ENCODE data around the gene OSMR. TPM values are rescaled to one million over a fixed set of nuclear protein-coding genes. Genes with fewer than 3 reads are reported as not detected.

Gene OSMR
- total RNA-seq, 2 donors from 2014 or later, result 3.0 to 14.3 TPM

- Histone ChIP-seq H3K9me3 (no peaks in the 10 kb centered on the region), H3K9ac (ENCODE audit: low read depth in 2 of 2, low read length in 2 of 2) (no peak overlapping the region), H3K4me1 (no peaks in the 10 kb centered on the region), H3K36me3 (no peaks in the 10 kb centered on the region), H3K27me3 (no peaks in the 10 kb centered on the region), H3K4me3 (no peak overlapping the region), H3K27ac (no peak overlapping the region)
- TF ChIP-seq CTCF (IDR thresholded peaks at IDR 0.05), result no peak
- DNase-seq, result no peak
- intact Hi-C loops (cut with DNase I), result no loop called here
Observed at GRCh38 chr5:38802125-38802524, 43.7 kb upstream of the OSMR start.

- H3K9ac ChIP-seq (ENCODE audit: low read depth in 2 of 2, low read length in 2 of 2), result no peak overlapping the region
- TF ChIP-seq CTCF (IDR thresholded peaks at IDR 0.05), result no peak
- H3K36me3 ChIP-seq, result no peaks in the 10 kb centered on the region
- H3K9me3 ChIP-seq, result no peaks in the 10 kb centered on the region
- no peaks in the 10 kb centered on the region for H3K27me3 ChIP-seq
- DNase-seq, result no peak
- no peaks in the 10 kb centered on the region for H3K4me1 ChIP-seq
- H3K27ac ChIP-seq, result no peak overlapping the region
- intact Hi-C loops (cut with DNase I), result no loop called here
- no peak overlapping the region for H3K4me3 ChIP-seq
Observed at GRCh38 chr5:38803246-38803645, 42.6 kb upstream of the OSMR start.

GRCh38 chr5:38806775-38807258 is 39.0 kb upstream of the OSMR start:
- Histone ChIP-seq H3K27me3 (no peaks in the 10 kb centered on the region), H3K9ac (ENCODE audit: low read depth in 2 of 2, low read length in 2 of 2) (no peak overlapping the region), H3K27ac (no peak overlapping the region), H3K4me3 (no peak overlapping the region), H3K9me3 (no peaks in the 10 kb centered on the region), H3K4me1 (no peaks in the 10 kb centered on the region), H3K36me3 (no peaks in the 10 kb centered on the region)
- intact Hi-C loops (cut with DNase I), result no loop called here
- TF ChIP-seq CTCF (IDR thresholded peaks at IDR 0.05), result no peak
- no peak for DNase-seq

GRCh38 chr5:38807570-38808483 is 38.0 kb upstream of the OSMR start:
- intact Hi-C loops (cut with DNase I), result no loop called here

More at GRCh38 chr5:38807570-38808483, 38.0 kb upstream of the OSMR start:
- DNase-seq, result no peak
- no peaks in the 10 kb centered on the region for H3K4me1 ChIP-seq
- no peaks in the 10 kb centered on the region for H3K9me3 ChIP-seq
- H3K9ac ChIP-seq (ENCODE audit: low read depth in 2 of 2, low read length in 2 of 2), result no peak overlapping the region
- no peak for TF ChIP-seq CTCF (IDR thresholded peaks at IDR 0.05)
- no peaks in the 10 kb centered on the region for H3K27me3 ChIP-seq
- no peak overlapping the region for H3K27ac ChIP-seq
- no peaks in the 10 kb centered on the region for H3K36me3 ChIP-seq
- H3K4me3 ChIP-seq, result no peak overlapping the region
